Activated gamma-delta T cell (primary cell): ENCODE measurements around the gene RGS17.
A peak's percentile ranks its signal among the peaks of the same experiment; 100 is the strongest.
"Not testable (repeated sequence)": the region's sequence is repeated elsewhere in the genome, so short reads cannot be mapped to it uniquely, and the experiment has no call there.

Experiments
- DNase-seq: peaks from one replicate; lab custom pipeline; 2025; lab: John Stamatoyannopoulos, UW

The RGS17 gene

GRCh38 chr6:153032255-153032882 is 98.7 kb downstream of the RGS17 start:
- DNase-seq: no peak

DNA sequence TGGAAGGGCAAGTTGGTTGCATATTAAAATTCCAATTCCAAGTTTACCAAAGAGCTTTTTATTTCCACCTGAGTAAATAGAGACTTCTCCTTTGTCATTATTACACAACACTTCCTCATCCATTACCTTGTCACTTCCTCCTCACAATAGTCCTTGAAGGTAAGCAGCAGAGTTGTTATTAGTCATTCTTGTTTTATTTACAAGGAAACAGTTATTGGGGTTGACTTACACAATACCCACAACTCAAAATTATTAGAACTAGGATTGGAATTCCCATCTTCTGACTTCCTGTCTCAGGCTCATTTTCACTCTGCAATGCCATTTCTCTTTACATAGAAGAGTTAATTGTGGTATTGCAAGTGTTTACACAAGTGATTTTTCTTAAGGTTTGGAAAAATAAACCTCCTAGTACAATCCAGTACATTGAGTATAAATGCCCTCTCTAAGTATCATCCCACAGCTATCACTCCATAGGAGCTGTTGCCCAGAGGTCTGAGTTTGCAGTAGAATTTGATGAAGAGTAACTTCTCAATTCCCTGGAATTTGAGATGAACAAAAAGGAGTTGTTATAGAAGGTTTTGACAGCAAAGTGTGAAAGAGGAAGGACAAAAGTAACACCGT is 99.6 kb downstream of the RGS17 start:
- no peak for DNase-seq

DNA sequence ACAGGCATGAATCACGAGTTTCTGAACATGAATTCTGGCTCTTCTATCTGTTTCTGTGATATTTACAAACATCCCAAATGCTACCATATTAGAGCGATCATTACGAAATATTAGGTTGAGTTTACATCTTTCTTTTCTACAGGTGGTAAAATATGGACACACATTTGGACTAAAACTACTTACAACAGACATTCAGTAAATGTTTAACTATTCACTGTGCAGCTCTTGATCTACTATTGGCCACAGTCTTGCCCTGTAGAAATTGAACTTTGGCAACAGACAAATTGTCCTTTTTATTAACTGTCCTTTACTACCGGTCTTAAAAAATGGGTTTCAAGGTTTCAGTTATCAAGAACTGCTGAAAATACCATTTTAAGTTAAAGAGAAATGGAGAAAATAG is 102.1 kb downstream of the RGS17 start:
- DNase-seq: no peak

DNA sequence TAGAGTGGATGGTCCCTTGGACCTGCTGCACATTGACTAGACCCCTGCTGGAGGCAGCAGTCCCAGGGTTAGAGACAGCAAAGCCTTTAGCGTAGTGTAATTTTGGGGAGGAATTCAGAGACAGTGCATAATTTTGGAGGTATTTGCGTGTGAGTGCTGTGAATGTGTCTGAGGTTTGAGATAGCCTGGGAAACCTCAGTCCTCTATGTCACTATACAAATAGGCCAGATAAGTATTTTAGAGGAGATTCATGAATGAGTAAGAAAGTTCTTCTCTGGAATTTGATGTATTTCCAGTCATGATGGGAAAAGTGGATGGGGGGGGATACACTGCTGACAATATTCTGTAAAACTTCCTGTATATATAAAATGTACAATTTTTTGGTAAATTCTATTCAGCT is 102.8 kb downstream of the RGS17 start:
- DNase-seq: no peak

DNA sequence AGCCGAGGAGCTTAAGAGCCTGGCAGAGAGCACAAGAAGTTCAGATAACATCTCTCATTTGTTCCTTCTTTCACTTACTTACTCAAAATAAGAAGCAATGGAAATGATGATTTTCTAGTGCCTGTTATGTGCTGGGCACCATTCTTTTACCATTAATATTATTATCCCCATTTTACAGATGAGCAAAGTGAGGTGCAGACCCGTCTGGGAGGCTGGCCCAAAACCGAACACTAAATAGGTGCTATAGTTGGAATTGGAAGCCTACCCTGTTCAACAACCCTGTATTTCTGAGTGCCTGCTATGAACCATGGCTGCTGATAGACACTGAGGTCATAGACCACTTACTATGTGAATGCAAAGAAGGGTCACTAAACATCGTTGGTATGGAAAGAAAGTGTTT is 103.6 kb downstream of the RGS17 start:
- no peak for DNase-seq

DNA sequence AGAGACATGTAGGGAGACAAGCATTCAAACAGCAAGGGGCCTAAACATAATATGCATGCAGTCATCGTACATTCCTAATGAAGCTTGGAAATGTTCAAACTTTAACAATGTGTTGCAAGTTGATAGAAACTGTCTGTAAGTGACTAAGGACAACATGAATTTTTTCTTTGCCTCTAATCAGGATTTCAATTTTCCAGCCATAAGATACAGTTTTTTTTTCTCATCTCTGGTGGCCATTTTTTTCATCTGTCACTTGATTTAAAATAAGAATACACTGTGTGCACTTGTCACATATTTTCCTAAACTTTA is 106.4 kb downstream of the RGS17 start:
- DNase-seq: no peak

DNA sequence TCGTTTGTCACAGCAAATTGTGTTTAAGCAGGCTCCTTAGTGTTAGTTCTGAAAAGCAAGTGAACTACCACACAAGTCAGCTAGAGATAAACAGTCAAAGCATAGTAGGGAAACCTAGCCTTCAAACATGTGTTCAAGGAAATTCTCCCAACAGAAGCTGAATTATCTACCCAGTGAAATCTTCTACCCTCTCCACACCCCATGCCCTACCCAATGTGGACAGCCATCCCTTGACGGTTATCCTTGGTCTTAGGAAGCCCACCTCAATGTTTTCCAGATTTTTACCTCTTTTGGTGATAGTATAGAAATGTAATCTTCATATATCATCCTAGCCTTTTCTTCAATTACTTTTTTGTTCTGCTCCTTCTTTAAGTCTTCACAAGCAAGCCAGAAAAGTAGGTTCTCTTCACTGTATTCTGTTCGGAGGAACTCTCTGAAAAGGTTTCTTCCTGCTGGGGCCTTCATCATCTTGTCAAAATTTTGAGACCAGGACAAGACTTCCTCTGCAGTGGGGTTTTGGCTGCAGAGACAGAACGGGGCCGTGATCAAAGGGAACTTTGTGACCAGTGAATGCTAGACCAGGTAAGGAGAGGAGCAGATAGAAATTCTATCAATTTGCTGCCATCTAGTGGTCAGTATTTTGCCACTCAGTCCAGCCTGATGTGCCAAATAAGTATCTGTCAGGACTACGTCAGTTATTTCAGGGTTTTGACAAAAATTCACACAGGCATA is 106.9 kb downstream of the RGS17 start:
- DNase-seq: no peak

DNA sequence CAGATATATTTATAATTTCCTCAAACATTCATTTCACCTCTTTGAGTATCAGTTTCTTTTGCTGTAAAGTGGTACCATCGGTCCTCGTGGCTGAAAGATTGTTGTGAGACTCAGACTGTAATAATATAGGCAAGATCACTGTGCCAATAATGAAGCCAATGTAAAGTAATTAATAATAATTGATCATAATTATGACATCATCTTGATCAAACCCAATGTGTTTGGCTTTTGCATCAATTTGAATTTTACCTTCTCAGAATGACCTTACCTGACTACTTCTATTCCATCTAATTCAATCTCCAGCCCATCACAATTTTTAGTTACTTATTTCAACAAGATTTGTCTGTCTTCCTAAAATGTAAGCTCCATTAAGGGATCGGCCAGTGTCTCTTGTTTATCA is 112.7 kb downstream of the RGS17 start:
- DNase-seq: no peak

DNA sequence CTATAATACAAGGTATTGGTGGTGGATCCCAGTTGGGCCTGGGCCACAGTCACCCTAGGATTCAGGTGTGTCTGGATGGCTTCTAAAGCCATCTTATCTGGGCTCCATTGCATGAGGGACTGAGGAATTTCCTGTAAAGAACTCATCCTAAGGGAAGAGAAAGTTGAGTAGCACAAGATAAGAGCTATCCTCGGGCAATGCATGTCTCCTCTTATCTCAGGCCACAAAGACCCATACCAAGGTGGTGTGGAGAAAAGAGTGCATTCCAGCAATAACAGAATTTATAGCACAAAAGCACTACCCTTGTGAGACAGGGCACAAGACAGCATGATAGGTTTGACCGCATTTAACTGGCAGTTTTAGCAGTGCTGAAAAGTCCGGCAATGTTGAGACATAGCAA is 114.2 kb downstream of the RGS17 start:
- DNase-seq: no peak

- DNase-seq: no peak
Measured at GRCh38 chr6:153015094-153015640, 115.9 kb downstream of the RGS17 start.

DNA sequence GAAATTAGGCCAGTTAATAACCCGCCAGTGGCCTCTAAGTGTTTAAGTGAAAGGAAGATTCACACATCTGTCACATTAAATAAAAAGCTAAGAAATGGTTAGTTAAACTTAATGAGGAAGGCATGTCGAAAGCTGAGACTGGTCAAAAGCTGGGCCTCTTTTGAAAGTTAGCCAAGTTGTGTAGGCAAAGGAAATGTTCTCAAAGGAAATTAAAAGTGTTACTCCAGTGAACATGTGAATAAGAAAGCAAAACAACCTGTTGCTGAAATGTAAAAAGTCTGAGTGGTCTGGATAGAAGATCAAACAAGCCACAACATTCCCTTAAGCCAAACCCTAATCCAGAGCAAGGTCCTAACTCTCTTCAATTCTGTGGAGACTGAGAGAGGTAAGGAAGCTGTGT is 117.6 kb downstream of the RGS17 start:
- DNase-seq: no peak

DNA sequence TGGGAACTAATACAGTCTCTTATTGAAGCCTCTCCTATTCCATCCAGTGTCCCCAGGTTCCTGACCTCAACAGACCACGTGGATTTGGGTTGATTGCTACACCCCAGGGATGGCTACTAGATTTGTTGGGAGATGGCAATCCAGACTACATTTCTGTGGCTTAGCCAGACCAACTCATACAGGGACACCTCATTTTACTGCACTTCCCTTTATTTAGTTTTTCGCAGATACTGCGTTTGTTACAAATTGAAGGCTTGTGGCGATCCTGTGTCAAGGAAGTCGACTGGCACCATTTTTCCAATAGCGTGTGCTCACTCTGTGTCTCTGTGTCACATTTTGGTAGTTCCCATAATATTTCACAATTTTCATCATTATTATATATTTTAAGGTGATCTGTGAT is 118.2 kb downstream of the RGS17 start:
- no peak for DNase-seq

GRCh38 chr6:153003366-153003690 is 127.8 kb downstream of the RGS17 start:
- no peak for DNase-seq

DNA sequence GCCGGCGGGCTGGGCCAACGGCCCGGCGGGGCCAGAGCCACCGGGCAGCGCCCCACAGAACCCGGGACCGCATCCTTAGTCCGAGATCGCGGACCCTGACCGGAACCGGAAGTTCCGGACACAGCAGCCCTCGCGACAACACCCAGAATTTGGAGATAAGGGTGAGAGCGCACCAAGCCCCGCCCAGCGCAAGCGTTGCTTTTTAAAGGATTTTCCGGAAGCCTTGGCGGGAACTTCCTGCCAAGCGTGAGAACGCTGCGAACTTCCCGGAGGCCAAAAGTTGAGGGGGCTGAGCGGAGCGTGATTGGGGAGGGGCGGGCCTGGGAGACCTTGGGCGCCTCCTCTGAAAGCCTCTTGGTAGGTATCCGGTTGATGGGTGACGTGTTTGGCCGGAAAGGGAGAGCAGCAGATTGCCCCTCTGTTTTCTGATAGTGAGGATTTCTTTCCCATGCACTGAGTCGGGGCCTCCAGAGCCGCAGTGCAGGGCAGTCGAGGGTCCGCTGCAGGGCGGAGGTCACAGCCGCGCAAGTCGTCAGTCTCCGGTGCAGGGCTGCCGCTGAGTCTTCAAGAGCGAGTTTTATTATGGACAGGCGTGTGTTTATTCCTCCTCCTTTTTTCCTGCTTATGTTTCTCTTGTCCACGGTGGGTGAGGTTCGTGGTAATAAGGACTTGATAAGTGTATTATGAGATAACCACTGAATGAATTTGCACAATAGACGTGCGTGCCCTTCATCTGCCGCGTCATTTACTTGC is 128.3 kb downstream of the RGS17 start, which contains the start of gene MTRF1L:
Gene MTRF1L (minus strand): TSS at position 97 of the 753 bp plus-strand sequence. CDS start 24 bp downstream, at position 73.
- peak; percentile 54 for DNase-seq

GRCh38 chr6:153001767-153002612 is 129.1 kb downstream of the RGS17 start:
- DNase-seq: no peak

DNA sequence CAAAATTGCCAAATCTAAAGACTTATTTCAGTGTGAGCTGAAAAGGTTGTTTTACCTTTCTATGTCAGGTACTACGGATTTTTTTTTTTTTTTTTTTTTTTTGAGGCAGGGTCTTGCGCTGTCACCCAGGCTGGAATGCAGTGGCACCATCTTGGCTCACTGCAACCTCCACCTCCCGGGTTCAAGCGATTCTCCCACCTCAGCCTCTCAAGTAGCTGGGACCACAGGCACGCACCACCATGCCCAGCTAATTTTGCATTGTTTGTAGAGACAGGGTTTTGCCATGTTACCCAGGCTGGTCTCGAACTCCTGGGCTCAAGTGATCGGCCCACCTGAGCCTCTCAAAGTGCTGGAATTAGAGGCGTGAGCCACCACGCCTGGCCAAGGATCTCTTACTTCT is 130.3 kb downstream of the RGS17 start:
- not testable (repeated sequence) for DNase-seq

- DNase-seq: no peak
Measured at GRCh38 chr6:153000243-153000642, 130.8 kb downstream of the RGS17 start.

- not testable (repeated sequence) for DNase-seq
Measured at GRCh38 chr6:152999538-152999937, 131.5 kb downstream of the RGS17 start.

DNA sequence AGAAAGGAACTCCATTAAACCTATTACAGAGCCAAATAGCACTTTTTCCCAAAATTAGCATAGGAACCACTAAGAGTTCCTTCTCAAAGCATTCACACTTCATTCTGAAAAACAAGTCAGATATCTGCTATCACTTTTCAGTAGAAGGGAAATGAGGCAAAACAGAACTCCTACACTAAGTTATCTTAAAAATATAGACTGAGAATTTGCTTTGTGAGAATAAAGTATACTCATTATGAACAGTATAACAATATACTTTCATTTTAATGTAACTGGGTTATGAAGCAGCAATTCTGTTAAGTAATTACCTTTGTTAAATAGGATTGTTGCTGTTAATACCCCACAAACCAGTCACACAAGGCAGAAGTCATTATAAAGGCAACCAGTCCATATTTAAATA is 137.2 kb downstream of the RGS17 start:
- DNase-seq: no peak

DNA sequence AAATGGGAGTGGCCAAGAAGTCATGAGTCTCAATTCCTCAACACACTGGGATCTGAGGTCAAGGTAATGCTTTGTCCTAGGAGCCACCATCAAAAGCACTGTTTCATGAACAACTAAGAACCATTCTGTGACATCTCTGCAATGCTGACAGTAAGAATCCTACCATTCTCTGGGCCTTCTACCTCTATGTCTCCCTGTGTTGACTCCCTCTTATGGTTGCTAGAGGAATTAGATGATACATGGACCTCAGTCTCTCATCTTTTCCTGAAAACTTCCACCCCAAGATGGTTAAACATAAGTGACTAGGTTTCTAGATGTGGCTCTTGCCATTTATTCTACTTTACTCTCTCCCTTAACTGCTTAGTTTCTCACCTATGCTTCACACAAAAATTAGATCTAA is 137.7 kb downstream of the RGS17 start:
- DNase-seq: no peak

GRCh38 chr6:152986978-152987377 is 144.1 kb downstream of the RGS17 start:
- no peak for DNase-seq

DNA sequence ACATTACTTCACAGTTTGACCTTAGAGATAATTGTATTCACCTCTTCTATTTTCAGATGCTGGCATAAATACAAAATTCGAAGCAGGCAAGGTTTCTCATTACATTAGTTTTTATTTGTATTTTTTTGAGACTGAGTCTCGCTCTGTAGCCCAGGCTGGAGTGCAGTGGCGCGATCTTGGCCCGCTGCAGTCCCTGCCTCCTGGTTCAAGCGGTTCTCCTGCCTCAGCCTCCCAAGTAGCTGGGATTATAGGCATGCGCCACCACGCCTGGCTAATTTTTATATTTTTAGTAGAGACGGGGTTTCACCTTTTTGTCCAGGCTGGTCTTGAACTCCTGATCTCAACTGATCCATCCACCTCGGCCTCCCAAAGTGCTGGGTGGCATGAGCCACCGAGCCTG is 145.8 kb downstream of the RGS17 start:
- not testable (repeated sequence) for DNase-seq
